GM12891 (cell line): Measurements from ENCODE around the gene ALDH3B2.

Source experiments
- DNase-seq: peaks from one replicate; pipeline ENCODE4 v3.0.0; 2011; ENCODE audit warnings: low spot score; ENCODE audit not compliant: insufficient read length
- FAIRE-seq: peaks from 2 replicates; lab custom pipeline; 2011; peaks lifted over from hg19 to GRCh38; lab: Jason Lieb, UNC
- PAX5 ChIP-seq: IDR thresholded peaks from 2 replicates; pipeline ENCODE4 v1.6.1; 2011; ENCODE audit warnings: low read length, moderate library complexity, mild to moderate bottlenecking; ENCODE audit not compliant: insufficient read depth, severe bottlenecking
- POLR2A ChIP-seq: IDR thresholded peaks from 2 replicates; pipeline ENCODE4 v1.6.1; 2011; ENCODE audit warnings: low read depth, low read length, control low read depth
- POLR2AphosphoS5 ChIP-seq: IDR thresholded peaks from 2 replicates; pipeline ENCODE4 v1.6.1; 2011; ENCODE audit warnings: low read depth, low read length, control low read depth
- POU2F2 ChIP-seq: IDR thresholded peaks from 2 replicates; pipeline ENCODE4 v1.6.1; 2011; ENCODE audit warnings: low read depth, mild to moderate bottlenecking, control low read depth, low read length, moderate library complexity
- SPI1 ChIP-seq: IDR thresholded peaks from 2 replicates; pipeline ENCODE4 v1.6.1; 2011; ENCODE audit warnings: low read depth, low read length, control low read depth
- TAF1 ChIP-seq: IDR thresholded peaks from 2 replicates; pipeline ENCODE4 v1.6.1; 2011; ENCODE audit warnings: low read depth, low read length, control low read depth

ALDH3B2 gene

DNA sequence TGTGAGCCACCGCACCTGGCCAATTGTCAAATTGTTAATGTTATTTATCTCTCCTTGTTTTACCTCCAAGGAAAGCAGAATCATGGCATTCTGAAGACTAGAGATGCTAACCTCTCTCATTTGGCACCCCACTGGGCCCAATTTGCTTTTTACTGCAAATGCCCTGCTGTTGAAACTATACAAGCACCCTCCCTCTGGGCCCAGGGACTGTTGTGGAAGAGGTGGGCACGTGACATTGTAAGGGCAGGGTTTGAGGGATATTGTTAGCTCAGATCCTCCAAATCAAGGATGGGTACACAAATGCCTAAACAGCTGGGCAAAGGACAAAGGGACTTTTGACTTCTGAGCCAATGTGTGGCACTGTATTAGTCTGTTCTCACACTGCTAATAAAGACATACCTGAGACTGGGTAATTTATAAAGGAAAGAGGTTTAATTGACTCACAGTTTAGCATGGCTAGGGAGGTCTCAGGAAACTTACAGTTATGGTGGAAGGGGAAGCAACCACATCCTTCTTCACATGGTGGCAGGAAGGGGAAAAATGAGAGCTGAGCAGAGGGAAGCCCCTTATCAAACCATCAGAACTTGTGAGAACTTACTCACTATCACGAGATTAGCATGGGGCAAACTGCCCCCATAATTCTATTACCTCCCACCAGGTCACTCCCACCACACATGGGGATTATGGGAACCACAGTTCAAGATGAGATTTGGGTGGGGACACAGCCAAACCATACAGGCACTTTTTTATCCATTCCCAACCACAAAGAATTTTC is 6.5 kb upstream of the ALDH3B2 start:
- no peak for DNase-seq
- TF ChIP-seq PAX5 (no peak), POLR2A (no peak), POLR2AphosphoS5 (no peak), TAF1 (no peak), SPI1 (no peak), POU2F2 (no peak)
- no peak for FAIRE-seq

DNA sequence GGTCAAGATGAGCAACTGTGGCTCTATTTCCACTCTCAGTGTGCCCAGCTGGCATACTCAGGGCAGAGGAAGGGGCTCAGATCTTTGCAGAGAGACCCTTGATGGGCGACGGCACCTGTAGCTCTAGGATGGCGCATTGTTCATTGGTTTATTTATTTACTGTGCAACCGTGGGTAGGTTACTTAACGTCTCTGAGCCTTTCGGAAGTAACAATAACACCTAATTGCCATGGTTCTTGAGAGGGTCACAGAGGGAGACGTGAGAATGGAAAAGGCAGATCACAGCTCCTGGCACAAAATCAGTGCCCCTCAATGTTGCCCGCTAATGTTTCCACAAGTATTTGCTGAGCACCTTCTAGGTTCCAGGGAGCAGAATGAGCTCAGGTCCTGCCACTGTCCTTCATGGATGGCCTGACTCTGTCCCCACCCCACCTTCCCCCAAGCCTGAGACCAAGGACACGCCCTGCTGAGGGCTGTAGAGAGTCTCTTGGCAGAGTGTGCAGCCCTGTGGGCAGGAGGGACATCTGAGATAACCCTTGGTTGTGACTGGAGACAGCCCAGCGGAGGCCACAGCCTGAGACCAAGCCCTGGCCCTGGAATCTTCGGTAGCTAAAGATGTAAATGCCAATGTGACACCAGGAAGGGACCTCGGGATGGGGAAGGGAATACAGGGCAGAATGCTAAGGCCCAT is 780 bp upstream of the ALDH3B2 start:
- TF ChIP-seq POLR2AphosphoS5 = no peak
- no peak for TF ChIP-seq TAF1
- TF ChIP-seq PAX5 = no peak
- TF ChIP-seq POU2F2 = no peak
- no peak for TF ChIP-seq POLR2A
- TF ChIP-seq SPI1 = no peak
- FAIRE-seq (no peak), DNase-seq (no peak)

DNA sequence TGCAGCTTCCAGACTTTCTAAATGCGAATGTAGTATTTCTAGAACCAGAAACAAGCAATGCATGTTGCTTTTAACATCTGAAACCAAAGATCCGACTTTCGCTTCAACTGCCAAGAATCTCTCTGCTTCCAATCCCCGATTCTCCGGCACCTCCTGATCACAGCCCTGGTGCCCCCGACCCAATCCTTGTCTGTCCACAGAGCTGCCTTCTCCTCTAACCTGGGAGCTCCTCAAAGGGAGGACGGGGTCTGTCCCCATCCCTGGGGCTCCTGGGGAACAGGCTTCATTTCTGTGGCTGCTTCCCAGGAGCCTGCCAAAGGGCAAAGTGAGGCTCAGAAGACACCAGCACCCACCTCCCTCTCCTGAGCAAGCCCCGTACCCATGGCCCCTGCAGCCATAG is 521 bp downstream of the ALDH3B2 start:
- TF ChIP-seq SPI1 (no peak), TAF1 (no peak), POLR2A (no peak), POU2F2 (no peak), PAX5 (no peak), POLR2AphosphoS5 (no peak)
- FAIRE-seq = no peak

DNA sequence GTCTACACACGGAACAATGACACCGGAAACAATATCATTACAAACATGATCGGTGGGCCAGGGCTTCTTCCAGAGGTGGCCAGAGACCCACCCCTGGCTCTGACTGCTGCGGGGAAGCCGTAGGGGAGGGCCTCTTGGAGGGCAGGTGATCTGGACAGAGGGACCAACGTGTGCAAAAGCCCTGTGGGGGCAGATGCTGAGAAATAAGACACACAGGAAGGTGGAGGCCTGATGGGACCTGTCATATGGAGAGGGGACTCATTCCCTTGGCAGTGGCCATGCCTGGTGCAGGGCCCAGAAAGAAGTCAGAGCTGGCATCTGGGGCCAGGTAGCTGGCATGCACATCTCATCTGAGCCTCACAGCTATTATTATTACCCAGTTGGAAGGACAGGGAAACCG is 1.1 kb downstream of the ALDH3B2 start:
- FAIRE-seq (no peak), DNase-seq (no peak)
- TF ChIP-seq POU2F2 = no peak

More for the DNA sequence above, 521 bp downstream of the ALDH3B2 start:
- DNase-seq = no peak

DNA sequence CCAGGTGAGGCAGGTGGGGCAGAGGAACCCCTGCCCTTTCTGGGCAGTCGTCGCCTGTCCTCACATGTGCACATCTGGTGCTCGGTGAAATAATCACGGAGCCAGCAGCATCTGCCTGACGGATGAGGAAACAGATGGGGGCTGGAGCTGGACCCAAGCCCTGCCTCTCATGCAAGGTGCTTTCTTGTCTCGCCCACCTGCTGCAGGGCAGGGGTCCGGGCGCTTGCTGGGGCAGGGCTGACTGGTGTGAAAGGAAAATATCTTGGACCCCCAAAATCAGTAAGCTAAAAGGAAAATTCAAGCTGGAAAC is 3.3 kb downstream of the ALDH3B2 start:
- DNase-seq (no peak), FAIRE-seq (no peak)
- TF ChIP-seq POLR2AphosphoS5 (no peak), POU2F2 (no peak), POLR2A (no peak), TAF1 (no peak), PAX5 (no peak), SPI1 (no peak)

DNA sequence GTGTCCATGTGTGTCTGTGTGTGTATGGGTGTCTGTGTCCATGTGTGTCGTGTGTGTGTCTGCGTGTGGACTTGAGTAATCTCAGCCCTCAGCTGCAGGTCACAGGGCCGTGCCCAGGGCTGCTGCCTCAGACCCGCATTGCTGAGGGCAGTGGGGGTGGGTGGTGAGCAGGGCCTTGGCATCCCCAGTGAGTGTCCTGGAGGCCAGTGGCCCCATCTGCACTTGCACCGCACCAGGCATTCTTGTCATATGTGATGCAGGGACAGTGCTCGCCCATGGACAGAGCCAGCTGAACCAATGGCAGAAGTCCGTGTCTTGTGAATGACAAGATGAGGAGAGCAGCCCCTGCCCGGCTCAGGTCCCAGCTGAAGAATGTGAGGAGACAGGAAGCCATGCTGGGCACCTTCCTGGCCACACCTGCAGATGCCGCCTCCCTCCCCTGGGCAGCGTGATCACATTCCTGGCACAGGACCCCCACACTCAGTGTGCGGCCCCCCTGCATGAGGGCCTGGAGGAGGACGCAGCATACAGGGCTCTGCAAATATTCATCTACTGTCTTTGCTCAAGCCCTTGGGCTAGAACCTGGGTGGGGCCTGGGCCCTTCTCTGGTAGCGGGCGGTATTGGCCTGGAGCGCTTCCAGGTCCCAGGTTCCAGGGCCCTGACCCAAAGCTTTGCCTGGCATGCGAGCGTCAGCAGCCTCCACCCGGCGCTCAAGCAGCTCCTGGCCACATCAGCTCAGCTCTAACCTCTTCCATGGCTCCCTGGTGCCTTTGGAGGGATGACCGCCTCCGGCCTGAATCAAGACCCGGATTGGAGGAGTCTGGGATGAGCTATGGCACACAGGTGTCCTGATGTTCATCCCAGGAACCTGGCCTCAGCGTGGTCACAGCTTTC is 3.9 kb downstream of the ALDH3B2 start:
- FAIRE-seq = peak; percentile 13

DNA sequence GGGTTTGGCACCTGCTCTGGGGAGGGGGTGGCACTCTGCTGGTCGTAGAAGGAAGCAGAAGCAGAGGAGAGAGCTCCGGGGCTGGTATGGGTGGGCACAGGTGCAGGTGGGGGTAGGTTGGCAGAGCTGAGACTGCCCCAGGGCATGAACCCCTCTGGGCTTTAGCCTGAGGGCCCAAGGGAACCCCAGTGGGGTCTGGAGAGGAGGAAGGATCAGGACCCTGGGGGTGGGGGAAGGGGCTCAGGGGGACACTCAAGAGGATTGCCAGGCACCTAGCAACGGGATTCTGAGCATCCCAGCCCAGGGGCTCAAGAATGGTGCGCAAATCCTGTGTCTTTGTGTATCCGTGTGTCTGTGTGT is 6.3 kb downstream of the ALDH3B2 start:
- no peak for FAIRE-seq
- DNase-seq = no peak
- no peak for TF ChIP-seq SPI1
- no peak for TF ChIP-seq TAF1
- no peak for TF ChIP-seq PAX5

More for the DNA sequence above, 3.9 kb downstream of the ALDH3B2 start:
- TF ChIP-seq TAF1 = no peak
- no peak for TF ChIP-seq POLR2AphosphoS5
- TF ChIP-seq PAX5 = no peak
- TF ChIP-seq POU2F2 = no peak
- no peak for TF ChIP-seq SPI1
- TF ChIP-seq POLR2A = no peak
- DNase-seq = no peak

DNA sequence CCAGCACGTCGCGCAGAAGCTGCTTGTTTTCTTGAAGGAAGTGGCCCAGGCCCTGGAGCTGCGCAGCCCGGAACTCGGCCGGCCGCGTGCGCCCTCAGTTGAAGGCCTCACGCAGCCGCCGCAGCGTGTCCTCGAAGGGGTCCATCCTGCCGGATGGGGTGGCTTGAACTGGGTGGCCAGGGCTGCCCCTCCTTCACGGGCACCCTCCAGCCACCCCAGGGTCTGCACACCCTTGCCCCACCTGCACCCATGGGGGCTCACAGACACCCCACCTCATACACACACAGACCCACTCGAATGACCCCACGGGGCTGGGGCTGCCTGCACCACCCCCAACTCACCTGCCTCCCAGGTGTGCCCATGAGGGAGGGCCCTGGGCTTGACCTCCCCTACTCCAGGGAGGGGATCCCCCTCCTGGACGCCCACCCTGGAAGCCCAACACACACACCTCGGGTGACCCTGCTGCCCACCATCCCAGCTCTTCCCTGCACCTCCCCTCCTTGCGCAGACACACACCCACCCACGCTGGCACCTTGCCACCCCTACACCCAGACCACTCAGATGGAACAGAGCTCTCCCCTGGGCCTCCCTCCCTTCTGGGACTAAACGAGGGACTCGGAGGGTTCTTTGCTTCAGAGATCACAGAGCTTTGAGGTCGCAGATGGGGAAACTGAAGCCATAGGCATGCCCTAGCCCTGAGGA is 6.8 kb downstream of the ALDH3B2 start:
- TF ChIP-seq POLR2AphosphoS5 (no peak), SPI1 (no peak), PAX5 (no peak), TAF1 (no peak), POU2F2 (no peak), POLR2A (no peak)
- DNase-seq (no peak), FAIRE-seq (peak; percentile 51)

DNA sequence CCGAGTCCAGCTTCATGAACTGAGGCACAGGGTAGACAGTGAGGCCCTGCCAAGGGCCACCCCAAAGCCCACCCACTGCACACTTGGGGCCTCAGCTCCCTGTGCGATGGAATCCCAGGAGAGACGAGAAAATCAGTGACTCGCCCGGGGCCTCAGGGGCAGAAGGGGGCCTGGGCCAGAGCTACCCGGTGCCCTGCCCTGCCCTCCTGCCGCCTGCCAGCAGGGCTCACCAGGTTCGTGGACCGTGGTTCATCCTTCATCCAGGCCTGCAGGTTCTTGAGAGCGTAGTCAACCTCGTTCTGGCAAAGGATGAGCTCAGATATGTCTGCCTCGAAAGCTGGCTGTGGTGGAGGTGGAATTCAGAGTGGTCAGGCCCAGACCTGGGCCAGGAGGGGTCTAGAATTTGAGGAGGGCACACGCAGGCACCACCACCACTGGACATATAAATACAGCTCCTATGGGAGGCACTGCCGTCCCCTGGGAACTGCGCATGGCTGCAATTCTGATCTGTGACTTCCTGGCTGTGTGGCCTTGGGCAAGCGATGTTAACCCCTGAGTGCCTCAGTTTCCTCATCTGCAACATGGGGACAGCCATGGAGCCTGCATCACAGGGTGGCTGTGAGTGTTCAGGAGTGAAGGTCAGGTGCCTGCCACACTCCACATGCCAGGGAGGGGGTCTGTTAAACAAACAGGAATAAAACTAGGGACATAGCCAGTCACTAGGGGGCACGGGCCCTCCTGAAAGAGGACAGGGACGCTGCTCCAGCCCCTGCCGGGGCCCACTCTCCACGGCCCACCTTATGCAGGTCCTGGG is 7.5 kb downstream of the ALDH3B2 start:
- no peak for FAIRE-seq
- DNase-seq = no peak
- TF ChIP-seq SPI1 = no peak
